ENCODE measurements around the gene NEMF.
"Not testable (repeated sequence)": the region's sequence is repeated elsewhere in the genome, so short reads cannot be mapped to it uniquely, and the experiment has no call there.

NEMF gene

GRCh38 chr14:49886523-49886922 lies 33.9 kb upstream of the NEMF start:
- H3K36me3 Mint-ChIP-seq (ENCODE audit: low read depth) = no peaks in the 10 kb centered on the region
- H3K9me3 Mint-ChIP-seq = no peaks in the 10 kb centered on the region
- H3K27me3 Mint-ChIP-seq (ENCODE audit: low read depth) = no peaks in the 10 kb centered on the region
- H3K4me1 Mint-ChIP-seq (ENCODE audit: low read depth) = peaks cover 8% of the 10 kb centered on the region
- no peak for DNase-seq (ENCODE audit: low spot score)
- no peak overlapping the region for H3K4me3 Mint-ChIP-seq
- H3K27ac Mint-ChIP-seq = no peak overlapping the region

GRCh38 chr14:49882826-49883694 lies 30.5 kb upstream of the NEMF start:
- DNase-seq (ENCODE audit: low spot score) = no peak
- Mint-ChIP-seq H3K27me3 (ENCODE audit: low read depth) (no peaks in the 10 kb centered on the region), H3K27ac (no peak overlapping the region), H3K36me3 (ENCODE audit: low read depth) (no peaks in the 10 kb centered on the region), H3K4me1 (ENCODE audit: low read depth) (peaks cover 19% of the 10 kb centered on the region), H3K9me3 (no peaks in the 10 kb centered on the region), H3K4me3 (no peak overlapping the region)

DNA sequence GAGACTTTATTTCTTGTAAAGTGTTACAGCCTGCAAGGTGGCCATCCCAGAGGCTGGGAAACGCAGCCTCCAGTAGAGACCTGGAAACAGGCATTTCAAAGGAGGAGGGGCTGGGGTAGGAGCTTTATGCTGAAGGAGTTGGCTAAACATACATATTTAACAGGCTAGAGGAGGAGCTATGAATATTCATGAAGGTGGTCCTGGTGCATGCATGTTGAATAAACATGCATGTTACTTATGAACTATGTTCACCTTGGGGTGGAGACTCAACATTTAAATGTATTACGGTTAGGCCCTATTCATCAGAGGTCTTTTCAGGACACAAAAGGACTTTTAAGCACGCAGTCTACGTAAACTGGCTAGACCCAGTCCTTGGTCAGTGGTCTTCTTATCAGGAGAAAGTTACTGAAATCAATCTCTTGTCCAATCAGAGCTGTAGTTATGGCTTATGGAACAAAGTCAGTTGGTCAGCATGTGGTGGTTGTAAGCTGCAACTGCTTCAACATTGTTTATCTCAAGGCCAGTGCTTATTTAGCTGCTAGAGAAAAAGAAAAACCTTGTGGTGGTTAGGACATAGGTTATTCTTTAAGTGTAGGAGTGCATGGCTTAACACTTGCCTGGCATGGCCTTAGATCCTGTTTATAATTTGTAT lies 28.9 kb upstream of the NEMF start:
- Mint-ChIP-seq H3K4me3 (no peak overlapping the region), H3K36me3 (ENCODE audit: low read depth) (no peaks in the 10 kb centered on the region), H3K27ac (no peak overlapping the region), H3K4me1 (ENCODE audit: low read depth) (peaks cover 17% of the 10 kb centered on the region), H3K27me3 (ENCODE audit: low read depth) (no peaks in the 10 kb centered on the region), H3K9me3 (no peaks in the 10 kb centered on the region)
- DNase-seq (ENCODE audit: low spot score) = no peak

DNA sequence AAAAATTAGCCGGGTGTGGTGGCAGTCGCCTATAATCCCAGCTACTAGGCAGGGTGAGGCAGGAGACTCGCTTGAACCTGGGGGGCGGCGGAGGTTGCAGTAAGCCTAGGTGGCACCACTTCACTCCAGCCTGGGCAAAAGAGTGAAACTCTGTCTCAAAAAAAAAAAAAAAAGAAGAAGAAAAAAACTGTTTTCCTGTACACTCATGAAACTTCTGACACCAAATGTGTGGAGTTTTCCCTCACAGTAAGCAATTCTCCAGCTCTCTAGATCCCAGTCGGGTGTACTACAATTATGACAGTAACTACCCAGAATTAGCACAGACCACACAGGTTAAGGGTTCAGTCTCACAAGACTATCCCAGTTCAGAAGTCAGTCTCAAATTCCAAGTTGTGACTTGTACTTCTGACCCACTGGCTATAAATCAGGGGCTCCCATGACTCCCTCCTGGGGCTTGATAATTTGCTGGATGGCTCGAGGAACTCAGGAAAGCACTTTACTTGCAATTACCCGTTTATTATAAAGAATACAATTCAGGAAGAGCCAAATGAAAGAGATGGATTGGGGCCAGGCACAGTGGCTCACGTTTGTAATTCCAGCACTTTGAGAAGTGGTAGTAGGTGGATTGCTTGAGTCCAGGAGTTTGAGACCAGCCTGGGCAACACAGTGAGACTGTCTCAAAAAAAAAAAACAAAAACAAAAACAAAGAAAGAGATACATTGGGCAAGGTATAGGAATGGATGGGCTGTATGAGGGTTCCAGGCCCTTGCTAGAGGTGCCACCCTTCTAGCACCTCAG lies 27.9 kb upstream of the NEMF start:
- Mint-ChIP-seq H3K4me3 (no peak overlapping the region), H3K27ac (peak overlapping the region; percentile 44), H3K4me1 (ENCODE audit: low read depth) (peaks cover 18% of the 10 kb centered on the region), H3K36me3 (ENCODE audit: low read depth) (no peaks in the 10 kb centered on the region), H3K27me3 (ENCODE audit: low read depth) (no peaks in the 10 kb centered on the region), H3K9me3 (no peaks in the 10 kb centered on the region)
- no peak for DNase-seq (ENCODE audit: low spot score)

GRCh38 chr14:49879646-49880204 lies 27.1 kb upstream of the NEMF start:
- H3K27me3 Mint-ChIP-seq (ENCODE audit: low read depth) = no peaks in the 10 kb centered on the region
- H3K4me3 Mint-ChIP-seq = no peak overlapping the region
- H3K27ac Mint-ChIP-seq = peak overlapping the region; percentile 45
- no peaks in the 10 kb centered on the region for H3K36me3 Mint-ChIP-seq (ENCODE audit: low read depth)
- no peaks in the 10 kb centered on the region for H3K9me3 Mint-ChIP-seq
- DNase-seq (ENCODE audit: low spot score) = peak; percentile 55
- peaks cover 18% of the 10 kb centered on the region for H3K4me1 Mint-ChIP-seq (ENCODE audit: low read depth)

GRCh38 chr14:49876563-49877127 lies 24.1 kb upstream of the NEMF start:
- Mint-ChIP-seq H3K9me3 (no peaks in the 10 kb centered on the region), H3K4me3 (no peak overlapping the region), H3K36me3 (ENCODE audit: low read depth) (no peaks in the 10 kb centered on the region), H3K27ac (no peak overlapping the region), H3K4me1 (ENCODE audit: low read depth) (peaks cover 16% of the 10 kb centered on the region), H3K27me3 (ENCODE audit: low read depth) (no peaks in the 10 kb centered on the region)
- no peak for DNase-seq (ENCODE audit: low spot score)

GRCh38 chr14:49875640-49876198 lies 23.1 kb upstream of the NEMF start:
- H3K9me3 Mint-ChIP-seq = no peaks in the 10 kb centered on the region

DNA sequence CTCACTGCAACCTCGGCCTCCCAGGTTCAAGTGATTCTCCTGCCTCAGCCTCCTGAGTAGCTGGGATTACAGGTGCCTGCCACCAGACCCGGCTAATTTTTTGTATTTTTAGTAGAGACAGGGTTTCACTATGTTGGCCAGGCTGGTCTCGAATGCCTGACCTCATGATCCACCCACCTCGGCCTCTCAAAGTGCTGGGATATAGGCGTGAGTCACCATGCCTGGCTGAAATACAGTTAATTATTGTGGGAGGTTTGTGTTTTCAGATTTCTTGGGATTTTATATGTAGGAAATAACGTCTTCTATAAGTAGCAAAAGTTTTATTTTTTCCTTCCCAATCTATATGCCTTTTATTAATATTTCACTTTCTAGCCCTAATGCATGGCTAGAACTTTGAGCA lies 21.0 kb upstream of the NEMF start:
- peaks cover 18% of the 10 kb centered on the region for H3K4me1 Mint-ChIP-seq (ENCODE audit: low read depth)
- H3K27me3 Mint-ChIP-seq (ENCODE audit: low read depth); H3K4me3 Mint-ChIP-seq; DNase-seq (ENCODE audit: low spot score); H3K27ac Mint-ChIP-seq; H3K36me3 Mint-ChIP-seq (ENCODE audit: low read depth); H3K9me3 Mint-ChIP-seq: not testable (repeated sequence)

More at GRCh38 chr14:49875640-49876198, 23.1 kb upstream of the NEMF start:
- Mint-ChIP-seq H3K4me1 (ENCODE audit: low read depth) (peaks cover 17% of the 10 kb centered on the region), H3K4me3 (no peak overlapping the region), H3K36me3 (ENCODE audit: low read depth) (no peaks in the 10 kb centered on the region), H3K27ac (no peak overlapping the region), H3K27me3 (ENCODE audit: low read depth) (no peaks in the 10 kb centered on the region)
- no peak for DNase-seq (ENCODE audit: low spot score)

GRCh38 chr14:49870908-49871307 lies 18.3 kb upstream of the NEMF start:
- Mint-ChIP-seq H3K4me3 (no peak overlapping the region), H3K27me3 (ENCODE audit: low read depth) (no peaks in the 10 kb centered on the region), H3K36me3 (ENCODE audit: low read depth) (no peaks in the 10 kb centered on the region), H3K27ac (no peak overlapping the region), H3K9me3 (no peaks in the 10 kb centered on the region), H3K4me1 (ENCODE audit: low read depth) (peaks cover 22% of the 10 kb centered on the region)
- no peak for DNase-seq (ENCODE audit: low spot score)

DNA sequence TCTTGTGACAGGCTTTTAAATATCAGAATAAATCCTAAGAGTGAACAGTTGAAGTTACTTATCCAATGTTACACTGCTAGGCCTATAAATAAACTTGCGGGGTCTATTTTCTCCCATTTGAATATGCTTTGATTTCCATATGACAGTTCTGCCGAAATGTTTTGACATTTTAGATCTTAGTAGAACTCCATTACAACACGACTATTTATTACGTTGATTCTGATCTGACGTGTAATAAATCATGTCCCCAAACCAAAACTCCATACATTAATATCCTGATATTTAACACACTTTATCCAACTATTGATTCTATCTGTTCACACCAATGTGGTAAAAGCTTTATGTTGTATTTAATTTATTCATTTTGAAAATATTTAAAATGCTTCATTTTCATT lies 16.1 kb upstream of the NEMF start:
- peaks cover 22% of the 10 kb centered on the region for H3K4me1 Mint-ChIP-seq (ENCODE audit: low read depth)
- no peaks in the 10 kb centered on the region for H3K36me3 Mint-ChIP-seq (ENCODE audit: low read depth)
- H3K27ac Mint-ChIP-seq = peak overlapping the region; percentile 96
- peak overlapping the region; percentile 96 for H3K4me3 Mint-ChIP-seq
- DNase-seq (ENCODE audit: low spot score) = no peak
- H3K27me3 Mint-ChIP-seq (ENCODE audit: low read depth) = no peaks in the 10 kb centered on the region
- no peaks in the 10 kb centered on the region for H3K9me3 Mint-ChIP-seq

GRCh38 chr14:49867831-49868719 lies 15.5 kb upstream of the NEMF start:
- peak overlapping the region; percentile 96 for H3K27ac Mint-ChIP-seq
- peak overlapping the region; percentile 96 for H3K4me3 Mint-ChIP-seq
- no peaks in the 10 kb centered on the region for H3K36me3 Mint-ChIP-seq (ENCODE audit: low read depth)
- peaks cover 22% of the 10 kb centered on the region for H3K4me1 Mint-ChIP-seq (ENCODE audit: low read depth)
- peak; percentile 94 for DNase-seq (ENCODE audit: low spot score)
- H3K27me3 Mint-ChIP-seq (ENCODE audit: low read depth) = no peaks in the 10 kb centered on the region
- H3K9me3 Mint-ChIP-seq = no peaks in the 10 kb centered on the region

- DNase-seq (ENCODE audit: low spot score) = peak; percentile 67
- H3K27me3 Mint-ChIP-seq (ENCODE audit: low read depth) = peaks cover 4% of the 10 kb centered on the region
- H3K27ac Mint-ChIP-seq = no peak overlapping the region
- H3K36me3 Mint-ChIP-seq (ENCODE audit: low read depth) = no peaks in the 10 kb centered on the region
- peaks cover 31% of the 10 kb centered on the region for H3K4me1 Mint-ChIP-seq (ENCODE audit: low read depth)
- H3K4me3 Mint-ChIP-seq = no peak overlapping the region
- H3K9me3 Mint-ChIP-seq = no peaks in the 10 kb centered on the region
These were observed 12.9 kb upstream of the NEMF start for GRCh38 chr14:49865431-49865859.

Measured in T-helper 2 cell treated with Interferon-gamma antibody and Interleukin-4, amounts not matched to agents 5 μg/mL and 100 μg/mL, for 36 hours (primary cell).